Osteocyte (in vitro differentiated cells): ENCODE results near the gene IRF5. TPM values are rescaled to one million over a fixed set of nuclear protein-coding genes. Genes with fewer than 3 reads are reported as not detected.

Experiments used
- DNase-seq: peaks from one replicate; pipeline ENCODE4 v3.0.0; 2021; ENCODE audit warnings: mixed read lengths; ENCODE audit not compliant: unreplicated experiment; ENCODE audit errors: extremely low spot score
- H3K27ac Mint-ChIP-seq: one replicate; pipeline ENCODE4 v1.8.0; 2021; ENCODE audit warnings: mild to moderate bottlenecking, mixed read lengths; ENCODE audit not compliant: unreplicated experiment
- H3K27me3 Mint-ChIP-seq: one replicate; pipeline ENCODE4 v1.8.0; 2021; ENCODE audit warnings: mixed read lengths; ENCODE audit not compliant: unreplicated experiment
- H3K36me3 Mint-ChIP-seq: one replicate; pipeline ENCODE4 v1.8.0; 2021; ENCODE audit warnings: mixed read lengths; ENCODE audit not compliant: unreplicated experiment
- H3K4me1 Mint-ChIP-seq: one replicate; pipeline ENCODE4 v1.8.0; 2021; ENCODE audit warnings: mixed read lengths; ENCODE audit not compliant: unreplicated experiment
- H3K4me3 Mint-ChIP-seq: one replicate; pipeline ENCODE4 v1.8.0; 2021; ENCODE audit warnings: mild to moderate bottlenecking, moderate library complexity, mixed read lengths; ENCODE audit not compliant: unreplicated experiment
- H3K9me3 Mint-ChIP-seq: one replicate; pipeline ENCODE4 v1.8.0; 2021; ENCODE audit warnings: mixed read lengths; ENCODE audit not compliant: unreplicated experiment
- total RNA-seq: library from RNA; stranded (reverse); gene quantifications from 2 replicates; pipeline ENCODE4 v1.2.1, GENCODE V29; 2021
- TF ChIP-seq, protein P1 (sequence below): fragments of 200-600 bp; sonication (generic); IDR thresholded peaks from 2 replicates; pipeline ENCODE4 v1.5.0; 2021; ENCODE audit warnings: antibody characterized with exemption, mild to moderate bottlenecking, moderate library complexity

IRF5 gene
- total RNA-seq, 1 donor from 2014 or later = 0.24 TPM

DNA sequence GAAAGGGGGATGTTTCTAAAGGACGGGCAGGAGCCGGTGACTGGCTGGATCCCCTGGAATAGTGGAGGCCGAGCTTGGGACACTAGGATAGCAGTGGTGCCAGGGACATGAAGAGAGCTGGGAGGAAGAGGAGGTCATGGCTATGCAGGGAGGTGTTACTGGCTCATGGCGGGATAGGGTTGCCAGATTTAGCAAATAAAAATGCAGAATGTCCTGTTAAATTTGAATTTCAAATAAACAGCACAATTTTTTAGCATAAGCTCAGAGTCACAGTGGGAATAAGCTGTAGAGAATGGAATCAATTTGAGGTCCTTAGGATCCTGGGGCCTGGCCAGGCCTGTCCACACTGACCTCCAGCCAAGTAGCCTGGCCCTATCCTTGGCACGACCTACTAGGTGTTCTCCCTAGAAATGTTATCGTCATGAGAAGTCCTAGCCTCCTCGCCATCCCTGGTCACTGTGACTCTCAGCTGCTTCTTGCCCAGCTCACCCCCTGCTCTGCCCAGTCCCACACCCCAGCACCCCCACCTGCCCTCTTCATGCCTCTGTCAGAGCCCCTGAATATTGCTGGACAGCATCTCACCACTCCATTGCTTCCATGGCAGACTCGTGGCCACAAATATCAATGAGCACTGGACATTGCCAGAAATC, 19.6 kb upstream of the IRF5 start:
- TF ChIP-seq, protein P1, sequence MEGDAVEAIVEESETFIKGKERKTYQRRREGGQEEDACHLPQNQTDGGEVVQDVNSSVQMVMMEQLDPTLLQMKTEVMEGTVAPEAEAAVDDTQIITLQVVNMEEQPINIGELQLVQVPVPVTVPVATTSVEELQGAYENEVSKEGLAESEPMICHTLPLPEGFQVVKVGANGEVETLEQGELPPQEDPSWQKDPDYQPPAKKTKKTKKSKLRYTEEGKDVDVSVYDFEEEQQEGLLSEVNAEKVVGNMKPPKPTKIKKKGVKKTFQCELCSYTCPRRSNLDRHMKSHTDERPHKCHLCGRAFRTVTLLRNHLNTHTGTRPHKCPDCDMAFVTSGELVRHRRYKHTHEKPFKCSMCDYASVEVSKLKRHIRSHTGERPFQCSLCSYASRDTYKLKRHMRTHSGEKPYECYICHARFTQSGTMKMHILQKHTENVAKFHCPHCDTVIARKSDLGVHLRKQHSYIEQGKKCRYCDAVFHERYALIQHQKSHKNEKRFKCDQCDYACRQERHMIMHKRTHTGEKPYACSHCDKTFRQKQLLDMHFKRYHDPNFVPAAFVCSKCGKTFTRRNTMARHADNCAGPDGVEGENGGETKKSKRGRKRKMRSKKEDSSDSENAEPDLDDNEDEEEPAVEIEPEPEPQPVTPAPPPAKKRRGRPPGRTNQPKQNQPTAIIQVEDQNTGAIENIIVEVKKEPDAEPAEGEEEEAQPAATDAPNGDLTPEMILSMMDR = no peak
- Mint-ChIP-seq H3K9me3 (no peaks in the 10 kb centered on the region), H3K27me3 (peaks cover 55% of the 10 kb centered on the region), H3K4me3 (no peak overlapping the region), H3K36me3 (no peaks in the 10 kb centered on the region), H3K4me1 (peaks cover 1% of the 10 kb centered on the region), H3K27ac (no peak overlapping the region)
- no peak for DNase-seq

DNA sequence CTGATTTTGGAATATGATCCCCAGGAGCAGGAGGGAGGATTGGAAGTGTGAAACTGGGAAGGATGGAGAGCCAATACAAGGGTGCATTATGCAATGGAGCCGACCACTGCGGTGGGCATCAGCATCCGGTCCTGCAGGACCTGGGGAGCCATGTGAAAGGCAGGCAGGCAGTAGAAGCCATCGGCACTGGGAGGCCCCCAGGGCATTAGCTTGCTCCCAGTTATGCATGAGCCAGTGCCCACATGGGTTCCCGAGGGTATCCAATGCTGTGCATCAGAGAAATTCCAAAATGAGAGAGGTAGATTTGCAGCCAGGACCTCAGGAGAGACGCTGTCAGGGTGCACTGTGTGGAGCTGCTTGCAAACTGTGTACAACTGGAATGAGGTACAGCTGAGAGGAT, 18.5 kb upstream of the IRF5 start:
- Mint-ChIP-seq H3K36me3 (no peaks in the 10 kb centered on the region), H3K9me3 (no peaks in the 10 kb centered on the region)
- TF ChIP-seq, protein P1 = no peak

DNA sequence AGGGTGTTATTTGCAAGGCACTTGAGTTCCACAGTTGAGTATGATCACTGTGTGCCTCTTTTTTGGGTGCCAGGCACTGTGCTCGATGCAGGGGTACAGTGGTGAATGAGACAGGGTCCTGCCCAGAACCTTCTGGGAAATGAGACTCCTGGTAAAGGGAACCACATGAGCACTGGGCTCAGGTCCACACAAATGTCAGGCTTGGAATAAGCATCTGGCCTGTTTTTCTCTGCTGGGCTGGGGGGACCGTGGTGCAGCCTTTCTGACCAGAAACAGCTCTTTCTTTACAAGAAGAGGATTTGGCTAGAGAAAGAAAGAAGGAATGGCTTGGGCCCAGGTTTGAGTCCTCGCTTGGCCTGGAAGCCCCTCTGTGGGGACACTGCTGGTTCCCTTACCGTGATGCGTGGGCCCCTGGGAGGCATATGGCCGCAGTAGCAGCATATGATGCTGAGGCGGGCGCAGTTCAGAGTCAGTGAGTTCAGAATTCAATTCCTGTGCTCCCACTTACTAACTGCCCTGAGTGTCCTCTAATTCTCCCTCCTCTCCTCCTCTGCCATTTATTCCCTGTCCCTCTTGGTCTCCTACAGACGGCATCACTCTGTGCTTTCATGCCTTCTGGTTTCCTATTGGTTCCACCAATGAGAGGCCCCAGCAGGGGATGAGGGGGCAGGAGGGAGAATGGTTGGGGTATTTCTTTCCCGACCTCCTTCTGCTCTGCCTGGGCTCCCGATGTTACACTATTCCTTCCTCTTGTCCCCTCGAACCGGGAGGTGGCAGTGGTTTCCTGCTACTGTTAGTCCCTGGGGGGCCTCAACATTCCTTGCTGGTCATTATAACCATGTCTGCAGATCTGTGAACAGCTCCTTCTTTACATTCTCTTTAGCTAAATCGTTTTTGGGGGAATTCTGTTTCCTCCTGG, 17.6 kb upstream of the IRF5 start:
- Mint-ChIP-seq H3K9me3 (no peaks in the 10 kb centered on the region), H3K27me3 (peaks cover 73% of the 10 kb centered on the region), H3K36me3 (no peaks in the 10 kb centered on the region), H3K4me3 (no peak overlapping the region), H3K27ac (no peak overlapping the region), H3K4me1 (peaks cover 1% of the 10 kb centered on the region)
- no peak for DNase-seq
- TF ChIP-seq, protein P1 = peak; percentile 22

More for the DNA sequence above, 18.5 kb upstream of the IRF5 start:
- DNase-seq = no peak
- Mint-ChIP-seq H3K4me1 (peaks cover 1% of the 10 kb centered on the region), H3K4me3 (no peak overlapping the region), H3K27ac (no peak overlapping the region), H3K27me3 (peaks cover 64% of the 10 kb centered on the region)

DNA sequence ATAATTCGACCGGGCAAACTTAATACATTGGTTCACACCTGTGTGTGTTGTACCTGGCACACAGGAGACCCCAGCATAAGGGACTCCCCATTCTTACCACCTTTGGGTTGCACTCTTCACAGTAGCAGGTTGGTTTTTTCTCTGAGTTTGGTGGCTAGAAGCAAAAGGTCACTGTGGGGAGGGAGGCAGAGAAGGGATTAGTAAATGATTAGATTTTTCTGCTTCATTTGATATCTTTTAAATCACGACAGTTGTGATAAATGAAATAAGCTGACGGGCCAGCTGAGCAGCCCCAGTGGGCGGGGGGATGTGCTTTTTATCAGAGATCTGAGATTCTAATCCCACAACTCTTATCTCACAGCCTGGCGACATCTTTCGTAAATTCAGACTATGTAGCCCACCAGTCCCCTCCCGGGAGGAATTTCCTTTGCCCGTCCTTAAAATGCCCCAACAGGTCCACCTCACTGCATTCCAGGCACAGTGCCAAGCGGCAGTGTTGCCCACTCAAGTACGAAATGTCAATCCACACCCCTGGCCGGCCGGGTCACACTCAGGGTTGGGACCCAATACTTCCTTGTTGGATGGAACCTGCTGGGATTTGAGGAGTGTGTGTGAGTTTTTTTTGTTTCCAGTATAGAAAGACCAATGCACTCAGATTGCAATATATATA, 16.7 kb upstream of the IRF5 start:
- Mint-ChIP-seq H3K27me3 (peaks cover 71% of the 10 kb centered on the region), H3K36me3 (no peaks in the 10 kb centered on the region)

More for the DNA sequence above, 16.7 kb upstream of the IRF5 start:
- no peak overlapping the region for H3K27ac Mint-ChIP-seq
- TF ChIP-seq, protein P1 = no peak
- no peak for DNase-seq
- H3K9me3 Mint-ChIP-seq = no peaks in the 10 kb centered on the region
- H3K4me1 Mint-ChIP-seq = peaks cover 1% of the 10 kb centered on the region
- H3K4me3 Mint-ChIP-seq = no peak overlapping the region
